Esophagus squamous epithelium (tissue), 5 donors: ENCODE results near the gene GMIP. TPM values are rescaled to one million over a fixed set of nuclear protein-coding genes. Genes with fewer than 3 reads are reported as not detected.
"Not testable (repeated sequence)": the region's sequence is repeated elsewhere in the genome, so short reads cannot be mapped to it uniquely, and the experiment has no call there.

Source experiments
- DNase-seq: peaks from one replicate; lab custom pipeline; 2025; lab: John Stamatoyannopoulos, UW
- H3K27ac ChIP-seq, 4 donors: fragments of 200-600 bp; sonication (generic); one replicate each; pipeline ENCODE4 v1.5.1; 2016 to 2019; ENCODE audit warnings: mild to moderate bottlenecking in 1 of 4
- H3K27me3 ChIP-seq, 4 donors: fragments of 200-600 bp; sonication (generic); 1 replicate in 3 of 4; 2 replicates in 1 of 4; pipeline versions ENCODE4 v1.5.1 to v1.6.0; 2017 to 2021; ENCODE audit warnings: antibody characterized with exemption in 1 of 4
- H3K36me3 ChIP-seq, 3 donors: fragments of 200-600 bp; sonication (generic); one replicate each; pipeline ENCODE4 v1.5.1; 2016 to 2019
- H3K4me1 ChIP-seq, 3 donors: fragments of 200-600 bp; sonication (generic); one replicate each; pipeline ENCODE4 v1.5.1; 2017 to 2019
- H3K4me3 ChIP-seq, 4 donors: fragments of 200-600 bp; sonication (generic); 1 replicate in 3 of 4; 2 replicates in 1 of 4; pipeline ENCODE4 v1.5.1; 2016 to 2019; ENCODE audit warnings: mild to moderate bottlenecking in 2 of 4, moderate library complexity in 1 of 4
- H3K9me3 ChIP-seq, 3 donors: fragments of 200-600 bp; sonication (generic); one replicate each; pipeline ENCODE4 v1.5.1; 2016 to 2019
- POLR2A ChIP-seq, 4 donors: fragments of 450-650 bp; IDR thresholded peaks; one replicate each; pipeline ENCODE4 v1.6.1; 2017; ENCODE audit warnings: antibody characterized with exemption in 4 of 4, mild to moderate bottlenecking in 4 of 4, moderate library complexity in 3 of 4
- WGBS, 2 donors: methylation state at CpG; one replicate each; pipeline ENCODE4 v1.1.5; 2018; 5-methylcytosine and 5-hydroxymethylcytosine counted together
- intact Hi-C: fragments of 100-400 bp; cut with DNase I; formaldehyde crosslinking; loops from one replicate; pipeline ENCODE4 v1.15.0; 2022
- total RNA-seq, 4 donors: library from RNA; depleted of rRNA; stranded (reverse); fragments of >200 nt; gene quantifications; one replicate each; pipeline ENCODE4 v1.1.0, GENCODE V29; 2016
- TF ChIP-seq, protein P1 (sequence below), 6 experiments: fragments of 450-650 bp in 4 of 6; fragments of 200-600 bp in 2 of 6; sonication (generic) in 2 of 6; IDR thresholded peaks; one replicate each; pipeline ENCODE4 v1.5.1; 2016 to 2019; ENCODE audit warnings: antibody characterized with exemption in 6 of 6, mild to moderate bottlenecking in 4 of 6, moderate library complexity in 4 of 6
- donor health status: DM: yes; HTN: yes; CAD: no.

GMIP gene
- total RNA-seq, 4 donors from 2014 or later = 7.0 to 22.8 (median 10.0) TPM

GRCh38 chr19:19672816-19673215 lies 29.4 kb upstream of the GMIP start:
- intact Hi-C loops = no loop called here
- H3K4me1 ChIP-seq = peaks cover 0 to 24% (median 7%) of the 10 kb centered on the region in 3 donors
- H3K27ac ChIP-seq = no peak overlapping the region
- 83 to 86% methylated on average over 3 of the region's 3 CpGs for WGBS, 2 donors
- DNase-seq = no peak
- peaks cover 2 to 58% (median 5%) of the 10 kb centered on the region in 3 donors for H3K36me3 ChIP-seq
- TF ChIP-seq, protein P1, sequence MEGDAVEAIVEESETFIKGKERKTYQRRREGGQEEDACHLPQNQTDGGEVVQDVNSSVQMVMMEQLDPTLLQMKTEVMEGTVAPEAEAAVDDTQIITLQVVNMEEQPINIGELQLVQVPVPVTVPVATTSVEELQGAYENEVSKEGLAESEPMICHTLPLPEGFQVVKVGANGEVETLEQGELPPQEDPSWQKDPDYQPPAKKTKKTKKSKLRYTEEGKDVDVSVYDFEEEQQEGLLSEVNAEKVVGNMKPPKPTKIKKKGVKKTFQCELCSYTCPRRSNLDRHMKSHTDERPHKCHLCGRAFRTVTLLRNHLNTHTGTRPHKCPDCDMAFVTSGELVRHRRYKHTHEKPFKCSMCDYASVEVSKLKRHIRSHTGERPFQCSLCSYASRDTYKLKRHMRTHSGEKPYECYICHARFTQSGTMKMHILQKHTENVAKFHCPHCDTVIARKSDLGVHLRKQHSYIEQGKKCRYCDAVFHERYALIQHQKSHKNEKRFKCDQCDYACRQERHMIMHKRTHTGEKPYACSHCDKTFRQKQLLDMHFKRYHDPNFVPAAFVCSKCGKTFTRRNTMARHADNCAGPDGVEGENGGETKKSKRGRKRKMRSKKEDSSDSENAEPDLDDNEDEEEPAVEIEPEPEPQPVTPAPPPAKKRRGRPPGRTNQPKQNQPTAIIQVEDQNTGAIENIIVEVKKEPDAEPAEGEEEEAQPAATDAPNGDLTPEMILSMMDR (IDR thresholded peaks at IDR 0.05) = no peak
- no peak for TF ChIP-seq POLR2A (IDR thresholded peaks at IDR 0.05)
- no peaks in the 10 kb centered on the region for H3K27me3 ChIP-seq
- peaks cover 0 to 61% (median 2%) of the 10 kb centered on the region in 3 donors for H3K9me3 ChIP-seq
- no peak overlapping the region for H3K4me3 ChIP-seq

DNA sequence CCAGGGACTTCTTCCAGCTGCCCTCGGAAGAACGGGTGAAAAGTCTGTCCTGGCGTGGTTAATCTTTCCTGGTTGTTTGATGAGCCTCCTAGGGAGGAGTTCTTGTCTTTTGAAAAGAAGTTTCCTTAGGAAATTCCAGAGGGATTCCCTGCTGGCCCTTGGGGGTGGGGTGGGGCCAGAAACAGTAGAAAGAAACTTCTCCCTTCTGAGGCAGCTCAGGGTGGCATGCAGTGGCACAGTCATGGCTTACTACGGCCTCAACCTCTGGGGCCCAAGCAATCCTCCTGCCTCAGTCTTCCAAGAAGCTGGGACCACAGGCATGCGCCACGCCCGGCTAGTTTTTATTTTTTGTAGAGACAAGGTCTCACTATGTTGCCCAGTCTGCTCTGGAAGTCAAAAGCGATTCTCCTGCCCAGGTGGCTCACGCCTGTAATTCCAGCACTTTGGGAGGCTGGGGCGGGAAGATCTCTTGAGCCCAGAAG lies 26.7 kb upstream of the GMIP start:
- Histone ChIP-seq H3K36me3 (peaks cover 0 to 31% (median 0%) of the 10 kb centered on the region in 3 donors), H3K4me1 (peaks cover 0 to 25% (median 7%) of the 10 kb centered on the region in 3 donors), H3K27me3 (no peaks in the 10 kb centered on the region), H3K4me3 (peak overlapping the region; percentile 72 to 99 (median 90)), H3K27ac (peak overlapping the region in 1 of 4 donors; percentile 93), H3K9me3 (peaks cover 0 to 34% (median 0%) of the 10 kb centered on the region in 3 donors)
- TF ChIP-seq, protein P1 (IDR thresholded peaks at IDR 0.05) = no peak
- no peak for TF ChIP-seq POLR2A (IDR thresholded peaks at IDR 0.05)
- intact Hi-C loops = no loop called here
- no peak for DNase-seq
- WGBS, 2 donors = 36 to 79% methylated on average over 3 to 4 of the region's 10 CpGs

DNA sequence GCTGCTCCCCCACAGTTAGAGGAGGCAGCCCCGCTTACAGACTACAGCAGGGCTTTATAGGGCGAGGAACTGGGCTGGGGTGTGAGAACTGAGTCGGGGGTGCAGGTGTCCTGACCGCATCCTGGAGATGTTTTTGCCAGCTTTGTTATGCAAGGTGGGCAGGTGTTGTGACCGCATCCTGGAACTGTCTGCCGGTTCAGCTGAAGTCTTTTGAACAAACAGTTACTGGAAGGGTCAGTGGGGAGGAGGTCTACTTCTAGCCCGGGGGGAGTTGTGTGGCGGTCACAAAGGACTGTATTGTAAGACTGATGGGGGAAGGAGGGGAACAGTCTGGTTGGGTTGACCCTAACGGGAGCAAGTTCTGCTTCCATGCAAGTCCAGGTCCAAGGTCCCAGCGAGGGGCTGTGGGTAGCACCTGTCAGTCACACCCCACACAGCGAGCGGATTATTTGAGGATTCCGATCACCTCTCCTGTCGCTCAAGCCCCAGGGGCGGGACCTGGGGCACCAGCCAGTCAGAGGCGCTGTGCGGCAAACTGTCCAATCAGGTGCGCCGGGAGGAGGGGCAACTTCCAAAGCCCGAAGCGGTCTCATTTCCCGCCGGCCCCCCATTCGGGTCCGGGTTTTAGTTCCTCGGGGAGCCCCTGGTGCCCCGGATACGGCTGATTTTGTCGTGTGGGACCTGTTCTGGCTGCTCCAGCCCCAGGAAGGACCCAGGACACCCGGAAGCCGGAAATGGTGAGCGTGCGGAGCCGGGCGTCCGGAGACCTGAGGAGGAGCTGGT lies 25.0 kb upstream of the GMIP start, which contains the start of gene ZNF101:
ZNF101 (plus strand) TSS at position 610 of the 783 bp plus-strand sequence; CDS start at position 735, 125 bp downstream.
- no peaks in the 10 kb centered on the region for H3K27me3 ChIP-seq
- 18 to 21% methylated on average over 8 to 10 of the region's 36 CpGs for WGBS, 2 donors
- H3K9me3 ChIP-seq = peaks cover 0 to 18% (median 0%) of the 10 kb centered on the region in 3 donors
- TF ChIP-seq POLR2A (IDR thresholded peaks at IDR 0.05) = peak in 1 of 4 donors; percentile 45
- TF ChIP-seq, protein P1 (IDR thresholded peaks at IDR 0.05) = no peak
- H3K36me3 ChIP-seq = peaks cover 0 to 14% (median 0%) of the 10 kb centered on the region in 3 donors
- peak within 1 kb of the TSS; percentile 72 to 99 (median 90) for H3K4me3 ChIP-seq
- peak; percentile 83 for DNase-seq
- H3K4me1 ChIP-seq = peaks cover 0 to 31% (median 7%) of the 10 kb centered on the region in 3 donors
- peak within 1 kb of the TSS; percentile 85 to 93 (median 90) for H3K27ac ChIP-seq
- intact Hi-C loops = no loop called here

GRCh38 chr19:19665420-19665948 lies 22.0 kb upstream of the GMIP start:
- WGBS, 2 donors = 93 to 94% methylated on average over 19 to 21 of the region's 22 CpGs
- DNase-seq, H3K9me3 ChIP-seq, H3K27ac ChIP-seq, H3K27me3 ChIP-seq, H3K36me3 ChIP-seq, H3K4me3 ChIP-seq, intact Hi-C loops: not testable (repeated sequence)
- H3K4me1 ChIP-seq = peaks cover 15 to 55% (median 31%) of the 10 kb centered on the region in 3 donors

GRCh38 chr19:19663256-19664120 lies 20.0 kb upstream of the GMIP start, which contains the start of gene ATP13A1:
Gene ATP13A1, minus strand, starts transcription at chr19:19663676. Its CDS starts 10 bp downstream, at chr19:19663666.
- H3K9me3 ChIP-seq = no peaks in the 10 kb centered on the region
- WGBS, 2 donors = 0 to 6% methylated on average over 3 to 7 of the region's 85 CpGs

More at GRCh38 chr19:19663256-19664120, 20.0 kb upstream of the GMIP start, which contains the start of gene ATP13A1:
- Histone ChIP-seq H3K27ac (peak within 1 kb of the TSS; percentile 87 to 98 (median 96)), H3K4me3 (peak within 1 kb of the TSS; percentile 78 to 100 (median 100)), H3K27me3 (no peaks in the 10 kb centered on the region), H3K4me1 (peaks cover 15 to 60% (median 31%) of the 10 kb centered on the region in 3 donors), H3K36me3 (peaks cover 7 to 26% (median 13%) of the 10 kb centered on the region in 3 donors)
- DNase-seq = peak; percentile 92
- TF ChIP-seq POLR2A (IDR thresholded peaks at IDR 0.05) = peak in 2 of 4 donors; percentile 55 to 68
- TF ChIP-seq, protein P1 (IDR thresholded peaks at IDR 0.05) = peak in 4 of 6 experiments; percentile 12 to 41 (median 26)
- intact Hi-C loops = no loop called here
